HEK293 (cell line): Measurements from ENCODE around the gene SYNGAP1.
A peak's percentile ranks its signal among the peaks of the same experiment; 100 is the strongest.

Experiments
- GLIS2 ChIP-seq: fragments of 450-650 bp; formaldehyde crosslinking; IDR thresholded peaks from 2 replicates; pipeline ENCODE4 v1.5.1; 2016; ENCODE audit warnings: missing biosample characterization, missing genetic modification characterization
- HIC1 ChIP-seq: fragments of 450-650 bp; formaldehyde crosslinking; IDR thresholded peaks from 2 replicates; pipeline ENCODE4 v1.5.1; 2016; ENCODE audit warnings: missing biosample characterization, missing genetic modification characterization
- HOXD13 ChIP-seq: sonication (generic); formaldehyde crosslinking; IDR thresholded peaks from 2 replicates; pipeline ENCODE4 v1.8.0; 2022; ENCODE audit warnings: missing genetic modification reagents, borderline replicate concordance
- PRDM10 ChIP-seq: fragments of 450-650 bp; formaldehyde crosslinking; IDR thresholded peaks from 2 replicates; pipeline ENCODE4 v1.5.1; 2016; ENCODE audit warnings: missing biosample characterization, missing genetic modification characterization
- PRDM6 ChIP-seq: fragments of 450-650 bp; formaldehyde crosslinking; IDR thresholded peaks from 2 replicates; pipeline ENCODE4 v1.5.1; 2017; ENCODE audit warnings: missing biosample characterization, missing genetic modification characterization
- REPIN1 ChIP-seq: fragments of 450-650 bp; formaldehyde crosslinking; IDR thresholded peaks from 2 replicates; pipeline ENCODE4 v1.5.1; 2017; ENCODE audit warnings: missing biosample characterization, missing genetic modification characterization, low read depth
- SP7 ChIP-seq: fragments of 450-650 bp; formaldehyde crosslinking; IDR thresholded peaks from 2 replicates; pipeline ENCODE4 v1.5.1; 2016; ENCODE audit warnings: missing biosample characterization, missing genetic modification characterization
- ZBTB44 ChIP-seq: fragments of 450-650 bp; IDR thresholded peaks from 2 replicates; pipeline ENCODE4 v1.5.1; 2018; ENCODE audit warnings: missing biosample characterization, mild to moderate bottlenecking, missing genetic modification characterization
- ZBTB7A ChIP-seq: fragments of 450-650 bp; formaldehyde crosslinking; IDR thresholded peaks from 2 replicates; pipeline ENCODE4 v1.5.1; 2016; ENCODE audit warnings: low read depth, missing biosample characterization, missing genetic modification characterization
- ZNF133 ChIP-seq: fragments of 450-650 bp; formaldehyde crosslinking; IDR thresholded peaks from 2 replicates; pipeline ENCODE4 v1.5.1; 2016; ENCODE audit warnings: missing biosample characterization, missing genetic modification characterization
- ZNF146 ChIP-seq: fragments of 450-650 bp; formaldehyde crosslinking; IDR thresholded peaks from 2 replicates; pipeline ENCODE4 v1.5.1; 2016; ENCODE audit warnings: missing biosample characterization, missing genetic modification characterization
- ZNF157 ChIP-seq: fragments of 450-650 bp; formaldehyde crosslinking; IDR thresholded peaks from 2 replicates; pipeline ENCODE4 v1.5.1; 2016; ENCODE audit warnings: missing biosample characterization, missing genetic modification characterization
- ZNF18 ChIP-seq: fragments of 450-650 bp; formaldehyde crosslinking; IDR thresholded peaks from 2 replicates; pipeline ENCODE4 v1.5.1; 2016; ENCODE audit warnings: missing biosample characterization, missing genetic modification characterization
- ZNF184 ChIP-seq: fragments of 450-650 bp; IDR thresholded peaks from 2 replicates; pipeline ENCODE4 v1.5.1; 2018; ENCODE audit warnings: missing biosample characterization, mild to moderate bottlenecking, missing genetic modification characterization
- ZNF221 ChIP-seq: fragments of 450-650 bp; formaldehyde crosslinking; IDR thresholded peaks from 2 replicates; pipeline ENCODE4 v1.5.1; 2017; ENCODE audit warnings: missing biosample characterization, missing genetic modification characterization, borderline replicate concordance
- ZNF416 ChIP-seq: fragments of 450-650 bp; formaldehyde crosslinking; IDR thresholded peaks from 2 replicates; pipeline ENCODE4 v1.5.1; 2016; ENCODE audit warnings: missing biosample characterization, missing genetic modification characterization
- ZNF501 ChIP-seq: fragments of 450-650 bp; formaldehyde crosslinking; IDR thresholded peaks from 2 replicates; pipeline ENCODE4 v1.5.1; 2016; ENCODE audit warnings: missing biosample characterization, missing genetic modification characterization
- ZNF548 ChIP-seq: fragments of 450-650 bp; formaldehyde crosslinking; IDR thresholded peaks from 2 replicates; pipeline ENCODE4 v1.5.1; 2016; ENCODE audit warnings: missing biosample characterization, missing genetic modification characterization
- ZNF624 ChIP-seq: fragments of 450-650 bp; formaldehyde crosslinking; IDR thresholded peaks from 2 replicates; pipeline ENCODE4 v1.5.1; 2017; ENCODE audit warnings: missing biosample characterization, missing genetic modification characterization
- ZNF670 ChIP-seq: fragments of 450-650 bp; formaldehyde crosslinking; IDR thresholded peaks from 2 replicates; pipeline ENCODE4 v1.5.1; 2016; ENCODE audit warnings: missing biosample characterization, missing genetic modification characterization, low read depth
- ZNF707 ChIP-seq: fragments of 450-650 bp; formaldehyde crosslinking; IDR thresholded peaks from 2 replicates; pipeline ENCODE4 v1.5.1; 2016; ENCODE audit warnings: missing biosample characterization, missing genetic modification characterization
- ZNF768 ChIP-seq: fragments of 450-650 bp; formaldehyde crosslinking; IDR thresholded peaks from 2 replicates; pipeline ENCODE4 v1.5.1; 2018; ENCODE audit warnings: missing biosample characterization, mild to moderate bottlenecking, missing genetic modification characterization
- ZNF777 ChIP-seq: fragments of 450-650 bp; formaldehyde crosslinking; IDR thresholded peaks from 2 replicates; pipeline ENCODE4 v1.5.1; 2017; ENCODE audit warnings: missing biosample characterization, missing genetic modification characterization, borderline replicate concordance
- ZNF830 ChIP-seq: fragments of 450-650 bp; IDR thresholded peaks from 2 replicates; pipeline ENCODE4 v1.5.0; 2018; ENCODE audit warnings: missing biosample characterization, missing genetic modification characterization, low read depth, mild to moderate bottlenecking, moderate library complexity
- ZNF843 ChIP-seq: fragments of 450-650 bp; formaldehyde crosslinking; IDR thresholded peaks from 2 replicates; pipeline ENCODE4 v1.5.1; 2016; ENCODE audit warnings: missing biosample characterization, missing genetic modification characterization
- ZSCAN23 ChIP-seq: fragments of 450-650 bp; formaldehyde crosslinking; IDR thresholded peaks from 2 replicates; pipeline ENCODE4 v1.5.1; 2016; ENCODE audit warnings: missing biosample characterization, missing genetic modification characterization
- ZSCAN30 ChIP-seq: fragments of 450-650 bp; IDR thresholded peaks from 2 replicates; pipeline ENCODE4 v1.5.1; 2018; ENCODE audit warnings: missing biosample characterization, mild to moderate bottlenecking, missing genetic modification characterization, moderate library complexity
- ZXDB ChIP-seq: fragments of 450-650 bp; formaldehyde crosslinking; IDR thresholded peaks from 2 replicates; pipeline ENCODE4 v1.5.1; 2016; ENCODE audit warnings: missing biosample characterization, missing genetic modification characterization

SYNGAP1 gene

GRCh38 chr6:33425668-33426577, 6.1 kb downstream of the SYNGAP1 start (continued):
- TF ChIP-seq ZSCAN23 (tag by site-specific recombination) (no peak), ZNF830 (tag by site-specific recombination) (no peak), ZNF548 (tag by site-specific recombination) (no peak), PRDM6 (no peak), ZNF670 (no peak), ZNF157 (tag by site-specific recombination) (no peak), GLIS2 (tag by site-specific recombination) (peak; percentile 99), ZNF501 (tag by site-specific recombination) (peak; percentile 31; the same call in 1 of the 2 replicates), ZNF221 (tag by site-specific recombination) (no peak), ZXDB (tag by site-specific recombination) (peak; percentile 64), PRDM10 (peak; percentile 82), HIC1 (tag by site-specific recombination) (no peak), REPIN1 (tag by site-specific recombination) (no peak), ZNF707 (tag by site-specific recombination) (no peak), ZNF768 (no peak), ZSCAN30 (tag by site-specific recombination) (0 out of 2 replicates have a peak, but pooled peaks have one; percentile 42), ZNF777 (tag by site-specific recombination) (no peak), SP7 (tag by site-specific recombination) (0 out of 2 replicates have a peak, but pooled peaks have one; percentile 37), ZBTB7A (tag by site-specific recombination) (0 out of 2 replicates have a peak, but pooled peaks have one; percentile 36), ZNF146 (no peak), ZNF416 (tag by site-specific recombination) (no peak), ZNF184 (no peak), HOXD13 (CRISPR knock-in tag) (no peak), ZNF843 (no peak), ZBTB44 (no peak), ZNF133 (tag by site-specific recombination) (no peak), ZNF624 (tag by site-specific recombination) (no peak), ZNF18 (tag by site-specific recombination) (no peak)
